ENCODE results near the gene R3HCC1L.
A peak's percentile ranks its signal among the peaks of the same experiment; 100 is the strongest.
"Not testable (repeated sequence)": the region's sequence is repeated elsewhere in the genome, so short reads cannot be mapped to it uniquely, and the experiment has no call there.

The R3HCC1L gene

DNA sequence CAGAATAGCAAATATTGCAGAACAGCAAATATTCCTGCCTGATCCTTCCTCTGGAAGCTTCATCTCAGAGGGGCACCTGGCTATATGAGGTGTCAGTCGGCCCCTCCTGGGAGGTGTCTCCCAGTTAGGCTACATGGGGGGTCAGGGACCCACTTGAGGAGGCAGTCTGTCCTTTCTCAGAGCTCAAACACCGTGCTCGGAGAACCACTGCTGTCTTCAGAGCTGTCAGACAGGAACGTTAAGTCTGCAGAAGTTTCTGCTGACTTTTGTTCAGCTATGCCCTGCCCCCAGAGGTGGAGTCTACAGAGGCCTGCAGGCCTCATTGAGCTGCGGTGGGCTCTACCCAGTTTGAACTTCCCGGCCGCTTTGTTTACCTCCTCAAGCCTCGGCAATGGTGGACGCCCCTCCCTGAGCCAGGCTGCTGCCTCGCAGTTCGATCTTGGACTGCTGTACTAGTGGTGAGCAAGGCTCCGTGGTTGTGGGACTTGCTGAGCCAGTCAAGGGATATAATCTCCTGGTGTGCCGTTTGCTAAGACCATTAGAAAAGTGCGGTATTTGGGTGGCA, 48.0 kb downstream of the R3HCC1L start:
- DNase-seq: not testable (repeated sequence)

DNA sequence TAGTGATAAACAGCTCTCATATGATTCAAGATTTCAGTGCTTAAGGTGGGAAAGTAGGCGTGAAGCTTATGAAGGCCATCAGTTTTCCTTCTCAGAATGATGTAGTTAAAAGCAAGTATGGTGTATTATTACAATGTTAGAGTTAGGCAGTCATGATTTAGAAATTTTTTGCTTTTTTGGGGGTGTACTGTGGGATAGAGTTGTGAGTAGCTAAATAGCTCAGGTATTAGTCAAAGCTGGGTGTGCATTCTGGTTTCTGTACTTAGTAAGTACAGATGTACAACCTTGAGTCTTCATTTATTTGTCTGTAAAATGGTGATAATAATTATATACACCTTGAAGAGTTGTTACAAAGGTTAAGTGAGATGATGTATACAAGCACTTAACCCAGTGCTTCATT, 52.2 kb downstream of the R3HCC1L start:
- DNase-seq: no peak

DNA sequence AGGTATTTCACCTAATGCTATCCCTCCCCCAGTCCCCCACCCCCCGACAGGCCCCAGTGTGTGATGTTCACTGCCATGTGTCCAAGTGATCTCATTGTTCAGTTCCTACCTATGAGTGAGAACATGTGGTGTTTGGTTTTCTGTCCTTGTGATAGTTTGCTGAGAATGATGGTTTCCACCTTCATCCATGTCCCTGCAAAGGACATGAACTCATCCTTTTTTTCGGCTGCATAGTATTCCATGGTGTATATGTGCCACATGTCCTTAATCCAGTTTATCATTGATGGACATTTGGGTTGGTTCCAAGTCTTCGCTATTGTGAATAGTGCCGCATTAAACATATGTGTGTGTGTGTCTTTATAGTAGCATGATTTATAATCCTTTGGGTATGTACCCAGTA, 56.3 kb downstream of the R3HCC1L start:
- DNase-seq: not testable (repeated sequence)

- no peak for DNase-seq
These were observed 58.6 kb downstream of the R3HCC1L start for GRCh38 chr10:98193037-98193436.

DNA sequence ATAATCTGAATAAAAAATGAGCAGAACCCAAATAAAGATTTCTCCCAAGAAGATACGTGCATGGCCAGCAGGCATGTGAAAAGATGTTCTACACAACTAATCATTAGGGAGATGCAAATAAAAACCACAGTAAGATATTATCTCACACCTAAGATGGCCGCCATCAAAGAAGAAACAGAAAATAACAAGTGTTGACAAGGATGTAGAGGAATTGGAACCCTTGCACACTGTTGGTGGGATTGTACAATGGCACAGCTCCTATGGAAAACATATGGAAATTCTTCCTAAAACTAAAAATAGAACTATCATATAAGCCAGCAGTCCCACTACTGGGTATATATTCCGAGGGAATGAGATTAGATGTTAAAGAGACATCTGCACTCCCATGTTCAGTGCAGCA, 60.2 kb downstream of the R3HCC1L start:
- DNase-seq: no peak

DNA sequence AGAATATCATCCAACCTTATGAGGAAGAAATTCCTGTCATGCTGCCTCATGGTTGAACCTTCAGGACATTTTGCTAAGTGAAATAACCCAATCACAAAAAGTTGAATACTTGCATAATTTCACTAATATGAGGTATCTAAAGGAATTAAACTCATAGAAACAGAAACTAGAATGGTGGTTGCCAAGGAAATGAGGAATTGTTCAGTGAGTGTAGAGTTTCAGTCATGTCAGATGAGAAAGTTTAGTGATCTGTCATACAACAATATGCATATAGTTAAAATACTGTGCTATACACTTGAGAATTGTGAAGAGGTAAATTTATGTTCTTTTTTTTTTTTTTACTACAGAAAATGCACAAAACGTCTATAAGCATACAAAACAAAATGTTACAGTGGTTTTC, 60.7 kb downstream of the R3HCC1L start:
- DNase-seq: no peak

GRCh38 chr10:98196985-98197384, 62.5 kb downstream of the R3HCC1L start:
- DNase-seq: no peak

DNA sequence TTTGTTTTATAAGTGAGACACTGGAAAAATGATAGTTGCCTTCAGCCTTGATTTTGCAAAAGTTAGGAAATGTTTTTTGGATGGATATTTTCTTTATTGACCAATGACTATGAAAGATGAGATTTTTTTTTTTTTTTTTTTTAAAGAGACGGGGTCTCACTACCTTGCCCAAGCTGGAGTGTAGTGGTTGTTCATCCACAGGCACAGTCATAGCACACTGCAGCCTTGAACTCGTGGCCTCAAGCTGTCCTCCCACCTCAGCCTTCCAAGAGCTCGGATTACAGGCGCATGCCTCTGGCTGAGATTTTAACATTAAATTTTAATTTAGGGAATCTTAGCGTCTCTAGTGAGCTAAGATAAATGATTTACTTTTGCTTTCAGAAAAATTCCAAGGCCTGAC, 67.3 kb downstream of the R3HCC1L start:
- DNase-seq: no peak

DNA sequence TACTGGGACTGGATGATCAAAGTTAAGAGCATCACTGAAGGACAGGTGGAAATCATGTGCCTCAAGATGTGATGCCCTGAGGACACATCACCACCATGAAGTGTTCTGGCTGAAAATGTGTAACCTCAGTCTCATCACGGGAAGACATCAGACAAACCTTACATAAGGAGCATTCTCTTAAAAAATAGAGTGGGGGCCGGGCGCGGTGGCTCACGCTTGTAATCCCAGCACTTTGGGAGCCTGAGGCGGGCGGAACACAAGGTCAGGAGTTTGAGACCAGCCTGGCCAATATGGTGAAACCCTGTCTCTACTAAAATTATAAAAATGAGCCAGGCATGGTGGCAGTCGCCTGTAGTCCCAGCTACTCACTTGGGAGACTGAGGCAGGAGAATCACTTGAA, 67.9 kb downstream of the R3HCC1L start:
- DNase-seq: no peak

DNA sequence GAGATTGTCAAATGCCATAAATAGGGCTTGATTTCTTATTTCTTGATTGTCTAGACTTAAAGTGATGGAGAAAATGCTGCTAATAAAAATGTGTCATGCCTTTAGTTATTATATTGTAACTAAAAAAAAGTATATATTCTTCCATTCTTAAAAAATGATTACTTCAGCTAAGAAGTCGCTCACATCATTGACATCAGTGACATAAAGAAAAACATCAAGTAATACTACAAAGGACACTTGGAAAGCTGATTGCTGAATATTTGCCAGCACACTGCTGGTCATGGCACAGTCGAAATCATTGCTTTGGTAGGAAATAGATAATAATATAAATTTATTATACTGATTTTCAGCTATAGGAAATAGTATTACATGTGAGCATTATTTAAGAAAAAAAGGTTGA, 70.9 kb downstream of the R3HCC1L start:
- DNase-seq: no peak

- DNase-seq: no peak
These were observed 74.5 kb downstream of the R3HCC1L start for GRCh38 chr10:98208925-98209324.

GRCh38 chr10:98209441-98209840, 75.0 kb downstream of the R3HCC1L start:
- no peak for DNase-seq

DNA sequence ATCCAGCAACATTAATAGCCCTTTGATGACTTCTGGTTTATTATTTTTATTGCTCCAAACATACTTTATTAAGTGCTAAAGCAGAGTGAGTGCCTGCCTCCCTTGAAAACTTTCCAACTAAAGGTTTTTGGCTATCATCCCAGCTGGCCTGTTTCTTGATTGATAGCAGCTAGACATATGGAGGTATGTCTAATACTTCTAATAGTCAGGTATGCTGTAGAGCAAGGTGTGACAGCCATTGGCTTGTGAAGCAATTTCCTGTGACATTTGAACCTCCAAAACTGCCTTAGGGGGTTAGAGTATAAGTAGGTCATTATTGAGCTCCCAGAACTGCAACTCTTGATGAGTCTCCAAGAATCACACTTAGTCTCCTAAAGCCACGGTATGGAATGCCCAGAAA, 77.7 kb downstream of the R3HCC1L start:
- DNase-seq: no peak

GRCh38 chr10:98213740-98214139, 79.3 kb downstream of the R3HCC1L start:
- DNase-seq: no peak

DNA sequence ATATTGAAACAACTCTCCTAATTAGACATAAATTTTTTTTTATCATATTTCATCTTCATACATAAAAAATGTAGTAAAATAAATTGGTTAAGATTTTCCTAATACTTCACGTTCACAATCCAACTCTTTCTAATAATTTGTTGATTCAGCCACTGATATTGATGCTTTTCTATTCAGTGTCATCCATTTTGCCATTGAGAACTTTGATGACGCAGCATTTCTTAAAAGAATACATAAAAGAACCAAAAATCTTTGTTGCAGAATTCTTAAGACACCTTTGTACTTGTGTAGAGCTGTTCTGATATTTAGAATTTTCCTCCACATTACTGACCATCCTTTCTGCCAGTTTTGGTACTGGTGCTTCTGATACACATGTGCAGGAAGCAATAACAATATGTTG, 80.9 kb downstream of the R3HCC1L start:
- DNase-seq: no peak

GRCh38 chr10:98217801-98218200, 83.3 kb downstream of the R3HCC1L start:
- DNase-seq: no peak

DNA sequence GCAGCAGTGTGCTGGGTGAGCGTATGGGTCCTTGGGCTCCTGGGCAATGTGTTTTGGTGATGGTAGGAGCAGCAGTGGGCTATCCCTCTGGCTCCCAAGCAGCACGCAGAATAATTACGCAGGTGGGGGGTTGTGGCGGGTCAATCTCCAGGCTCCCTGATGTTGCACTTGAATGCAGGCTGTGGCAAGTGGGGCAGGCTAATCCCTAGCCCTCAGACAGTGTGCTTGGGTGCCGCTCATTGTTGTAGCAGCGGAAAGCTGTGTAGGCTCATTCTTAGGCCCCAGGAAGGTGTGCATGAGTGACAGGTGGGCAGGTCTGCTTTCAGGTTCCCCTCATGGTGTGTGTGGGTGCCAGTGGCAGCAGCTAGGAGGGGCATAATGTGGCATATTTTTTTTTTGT, 89.4 kb downstream of the R3HCC1L start:
- DNase-seq: no peak

GRCh38 chr10:98224509-98224908, 90.1 kb downstream of the R3HCC1L start:
- DNase-seq: no peak

DNA sequence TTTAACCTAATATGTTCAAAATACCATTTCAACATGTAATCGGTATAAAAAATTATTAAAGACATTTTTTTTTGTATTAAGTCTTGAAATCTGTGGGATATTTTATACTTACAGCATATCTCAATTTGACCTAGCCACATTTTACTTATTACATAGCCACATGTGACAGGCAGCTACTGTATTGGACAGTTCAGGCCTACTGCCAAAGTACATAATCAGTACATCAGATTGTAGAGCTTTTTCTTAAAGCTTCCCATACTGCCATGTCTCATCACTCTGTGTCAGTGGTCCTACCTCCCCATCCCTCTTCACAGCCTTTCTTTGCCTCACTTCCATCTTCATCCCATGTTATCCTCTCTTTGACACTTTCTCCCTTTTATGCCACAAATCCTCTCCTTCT, 90.5 kb downstream of the R3HCC1L start:
- DNase-seq: no peak

DNA sequence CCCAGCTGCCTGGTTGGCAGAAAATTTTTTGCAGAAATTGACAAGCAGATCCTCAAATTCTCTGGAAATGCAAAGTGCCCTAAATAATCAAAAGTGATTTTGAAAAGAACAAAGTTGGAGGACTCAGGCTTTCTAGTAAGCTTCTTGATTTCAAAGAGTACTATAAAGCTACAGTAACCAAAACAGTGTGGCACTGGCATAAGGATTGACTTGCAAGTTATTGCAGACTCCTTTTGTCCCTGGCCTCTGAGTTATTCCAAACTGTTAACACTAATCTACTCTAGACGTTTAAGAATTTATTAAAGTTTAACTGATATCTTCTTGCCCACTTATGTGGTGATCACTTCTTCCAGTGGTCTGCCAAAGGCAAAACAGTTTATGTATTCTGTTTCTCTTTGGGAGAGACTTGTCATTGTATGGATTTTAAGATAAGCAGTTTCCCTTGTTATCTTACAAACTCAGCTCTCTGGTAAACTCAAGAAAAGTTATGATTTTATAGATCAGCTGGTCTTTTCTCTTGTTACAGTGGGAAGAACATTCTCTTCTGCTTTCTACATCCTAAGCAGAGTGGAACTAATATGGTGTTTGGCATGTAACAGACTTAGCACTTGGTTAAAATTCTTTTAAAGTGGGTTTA, 92.2 kb downstream of the R3HCC1L start:
- no peak for DNase-seq

DNA sequence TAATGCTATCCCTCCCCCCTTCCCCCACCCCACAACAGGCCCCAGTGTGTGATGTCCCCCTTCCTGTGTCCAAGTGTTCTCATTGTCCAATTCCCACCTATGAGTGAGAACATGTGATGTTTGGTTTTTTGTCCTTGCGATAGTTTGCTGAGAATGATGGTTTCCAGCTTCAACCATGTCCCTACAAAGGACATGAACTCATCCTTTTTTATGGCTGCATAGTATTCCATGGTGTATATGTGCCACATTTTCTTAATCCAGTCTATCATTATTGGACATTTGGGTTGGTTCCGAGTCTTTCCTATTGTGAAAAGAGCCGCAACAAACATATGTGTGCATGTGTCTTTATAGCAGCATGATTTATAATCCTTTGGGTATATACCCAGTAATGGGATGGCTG, 93.3 kb downstream of the R3HCC1L start:
- not testable (repeated sequence) for DNase-seq

DNA sequence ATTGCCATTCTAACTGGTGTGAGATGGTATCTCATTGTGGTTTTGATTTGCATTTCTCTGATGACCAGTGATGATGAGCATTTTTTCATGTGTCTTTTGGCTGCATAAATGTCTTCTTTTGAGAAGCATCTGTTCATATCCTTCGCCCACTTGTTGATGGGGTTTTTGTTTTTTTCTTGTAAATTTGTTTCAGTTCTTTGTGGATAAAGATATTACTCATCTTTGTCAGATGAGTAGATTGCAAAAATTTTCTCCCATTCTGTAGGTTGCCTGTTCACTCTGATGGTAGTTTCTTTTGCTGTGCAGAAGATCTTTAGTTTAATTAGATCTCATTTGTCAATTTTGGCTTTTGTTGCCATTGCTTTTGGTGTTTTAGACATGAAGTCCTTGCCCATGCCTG, 93.8 kb downstream of the R3HCC1L start:
- peak in 1 of 5 experiments; percentile 53 for DNase-seq

- DNase-seq: no peak
These were observed 97.0 kb downstream of the R3HCC1L start for GRCh38 chr10:98231417-98231816.

DNA sequence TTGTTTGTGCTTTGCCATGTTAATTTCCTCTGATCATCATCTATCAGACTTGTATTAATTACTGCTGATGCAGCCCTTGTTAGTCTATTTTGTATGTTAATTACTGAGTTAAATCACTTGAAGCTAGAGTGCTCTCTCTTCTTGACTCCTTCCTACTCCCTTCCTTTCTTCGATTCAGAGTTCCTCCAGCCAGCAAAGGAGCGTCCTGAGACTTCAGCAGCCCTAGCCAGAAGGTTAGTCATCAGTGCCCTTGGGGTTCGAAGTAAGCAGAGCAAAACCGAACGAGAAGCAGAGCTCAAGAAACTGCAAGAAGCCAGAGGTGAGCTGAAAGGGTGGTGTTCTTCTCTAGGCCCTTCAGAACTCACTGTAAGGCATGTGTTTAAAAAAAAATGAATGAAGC, 101.4 kb downstream of the R3HCC1L start:
- DNase-seq: no peak

DNA sequence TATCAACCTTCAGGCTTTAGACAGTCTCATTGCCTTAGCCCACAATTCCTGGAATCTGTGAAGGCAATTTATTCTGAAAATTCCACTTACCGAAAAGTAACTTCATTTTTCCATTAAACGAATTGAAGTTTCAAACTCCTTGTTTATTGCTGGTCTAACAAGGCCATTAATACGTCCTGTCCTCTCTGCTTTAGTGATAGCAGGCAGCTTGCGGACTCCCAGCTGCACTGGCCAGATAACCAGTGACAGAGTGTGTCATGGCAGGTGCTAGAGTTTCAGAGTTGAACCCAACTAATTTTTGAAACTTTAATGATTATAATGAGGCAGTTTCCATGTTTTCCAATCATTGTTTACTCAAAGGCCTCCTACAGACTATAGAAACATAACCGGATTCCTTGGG, 102.4 kb downstream of the R3HCC1L start:
- DNase-seq: no peak
